AG08396 (cell line): ENCODE measurements around the gene MCTS1.
"Not testable (repeated sequence)": the region's sequence is repeated elsewhere in the genome, so short reads cannot be mapped to it uniquely, and the experiment has no call there.

ENCODE experiments used
- DNase-seq: peaks from one replicate; pipeline ENCODE4 v3.0.0; 2012; ENCODE audit warnings: low spot score, mixed read lengths

MCTS1 gene, protein sequence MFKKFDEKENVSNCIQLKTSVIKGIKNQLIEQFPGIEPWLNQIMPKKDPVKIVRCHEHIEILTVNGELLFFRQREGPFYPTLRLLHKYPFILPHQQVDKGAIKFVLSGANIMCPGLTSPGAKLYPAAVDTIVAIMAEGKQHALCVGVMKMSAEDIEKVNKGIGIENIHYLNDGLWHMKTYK

GRCh38 chrX:120603707-120604360, at the start of gene MCTS1:
Gene MCTS1, plus strand, starts transcription at chrX:120604101. Its CDS starts 136 bp downstream, at chrX:120604237.
- DNase-seq = peak; percentile 72

DNA sequence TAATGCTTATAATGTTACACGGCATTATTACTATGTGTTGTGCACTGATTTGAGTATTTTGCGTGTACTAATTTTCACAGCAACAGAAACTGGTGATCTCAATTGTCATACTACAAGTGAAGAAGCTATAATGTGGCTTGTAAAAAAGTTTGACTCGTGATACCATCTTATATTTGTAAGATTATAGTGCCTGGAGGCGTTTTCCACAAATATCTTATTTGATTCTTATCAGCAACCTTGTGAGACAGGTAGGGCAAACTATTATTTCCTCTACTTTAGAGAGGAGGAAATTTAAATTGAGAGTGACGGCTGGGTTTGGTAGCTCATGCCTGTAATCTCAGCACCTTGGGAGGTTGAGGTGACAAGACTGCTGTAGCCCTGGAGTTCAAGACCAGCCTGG, 47.6 kb upstream of the MCTS1 start:
- no peak for DNase-seq

DNA sequence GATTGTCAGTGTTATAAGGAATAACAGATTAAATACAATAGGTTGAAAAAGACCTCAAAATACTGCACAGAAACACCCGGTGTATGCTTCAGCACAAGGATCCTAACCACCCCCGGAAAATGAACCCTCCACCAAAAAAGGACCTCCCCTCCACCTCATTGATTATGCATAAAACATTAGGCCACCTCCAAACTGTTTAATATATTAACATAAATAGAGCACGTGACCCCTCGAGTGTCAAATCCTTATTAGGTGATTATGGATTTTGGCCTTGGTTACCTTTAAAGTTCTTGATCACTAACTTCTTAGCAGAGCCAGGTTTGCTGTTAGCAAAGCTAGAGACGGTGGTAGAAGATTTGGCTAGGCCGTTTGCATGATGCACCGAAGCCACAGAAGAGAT, 44.1 kb upstream of the MCTS1 start:
- DNase-seq = no peak

GRCh38 chrX:120560405-120560841, 43.5 kb upstream of the MCTS1 start:
- no peak for DNase-seq

DNA sequence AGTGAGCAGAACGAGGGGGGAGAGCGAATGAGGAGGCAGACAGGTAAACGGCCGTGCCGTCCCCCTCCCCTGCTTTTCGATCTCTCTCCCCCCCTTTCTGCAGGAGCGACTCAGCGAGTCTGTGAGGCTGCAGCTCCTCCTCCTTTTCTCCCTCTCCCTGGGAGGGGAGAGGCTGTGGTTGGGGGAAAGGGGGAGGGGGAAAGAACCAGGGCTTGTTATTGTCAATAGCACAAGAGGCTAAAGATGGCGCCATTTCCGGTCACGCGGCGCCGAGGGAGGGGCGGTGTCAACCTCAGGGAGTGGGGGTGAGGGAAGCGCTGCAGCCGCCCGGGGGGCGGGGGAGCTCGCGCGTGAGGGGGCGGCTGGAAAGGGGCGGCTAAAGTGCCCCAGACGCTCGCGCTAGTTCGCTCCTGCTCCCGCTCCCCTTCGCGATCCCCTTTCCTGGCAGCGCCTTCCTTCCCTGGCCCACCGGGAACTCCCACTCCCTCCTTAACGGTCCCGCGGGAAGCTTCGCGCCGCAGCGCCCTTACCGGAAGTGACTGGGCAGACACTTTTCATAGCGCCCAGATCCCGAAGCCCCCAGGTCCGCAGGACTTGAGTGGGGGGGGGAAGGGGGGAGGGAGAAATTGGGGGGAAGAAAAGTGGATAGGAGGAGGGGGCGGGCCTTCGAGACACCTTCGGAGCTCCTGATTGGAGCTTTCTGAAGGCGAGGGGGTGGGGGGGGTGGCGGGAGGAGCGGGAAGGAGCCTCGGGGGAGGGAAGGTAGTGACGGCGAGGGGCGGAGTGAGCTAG, 42.9 kb upstream of the MCTS1 start, which contains the start of gene CUL4B:
Gene CUL4B, minus strand, starts transcription at position 121 of the 792 bp plus-strand sequence. CDS start 324 bp downstream, outside the sequence.
- peak; percentile 78 for DNase-seq

- no peak for DNase-seq
These were observed 42.0 kb upstream of the MCTS1 start for GRCh38 chrX:120561634-120562568.

GRCh38 chrX:120562569-120562926, 41.4 kb upstream of the MCTS1 start:
- no peak for DNase-seq

GRCh38 chrX:120564925-120565324, 39.0 kb upstream of the MCTS1 start:
- DNase-seq = no peak

DNA sequence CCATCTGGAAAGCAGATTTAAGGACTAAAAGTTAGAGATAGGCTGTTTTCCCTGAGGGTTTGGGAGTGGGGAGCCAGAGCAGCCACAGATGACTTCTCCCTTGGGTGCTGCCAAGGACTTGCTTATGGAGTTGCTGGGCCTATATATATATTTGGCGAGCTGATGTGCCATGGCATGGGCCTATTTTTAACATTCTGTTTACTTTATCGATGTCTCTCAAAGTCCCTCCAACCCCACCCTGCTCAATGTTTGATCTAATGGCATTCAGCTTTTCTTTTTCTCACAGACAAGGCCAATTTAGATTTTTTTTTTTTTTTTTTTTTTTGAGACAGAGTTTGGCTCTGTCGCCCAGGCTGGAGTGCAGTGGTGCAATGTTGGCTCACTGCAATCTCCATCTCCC, 37.1 kb upstream of the MCTS1 start:
- no peak for DNase-seq

- no peak for DNase-seq
These were observed 35.9 kb upstream of the MCTS1 start for GRCh38 chrX:120568035-120568434.

DNA sequence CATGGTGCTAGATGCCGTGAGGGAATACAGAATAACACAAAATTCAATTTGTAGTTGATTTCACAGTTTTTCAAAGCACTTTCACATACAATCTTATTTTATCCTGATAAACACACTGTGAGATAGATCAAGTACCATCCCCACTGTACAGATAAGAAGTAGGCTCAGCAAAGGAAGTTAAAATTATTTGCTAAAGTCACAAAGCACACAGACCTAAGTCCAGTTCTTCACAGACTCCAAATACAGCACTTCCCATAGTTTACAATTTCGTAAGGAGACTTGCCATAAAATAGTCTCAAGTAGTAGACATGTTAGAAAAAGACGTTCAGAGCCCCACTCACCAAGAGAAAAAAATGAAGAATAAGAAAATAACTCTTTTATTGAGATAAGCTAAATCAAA, 35.3 kb upstream of the MCTS1 start:
- no peak for DNase-seq

- no peak for DNase-seq
These were observed 33.8 kb upstream of the MCTS1 start for GRCh38 chrX:120570011-120570600.

- DNase-seq = not testable (repeated sequence)
These were observed 30.1 kb upstream of the MCTS1 start for GRCh38 chrX:120573806-120574205.

GRCh38 chrX:120575379-120576114, 28.4 kb upstream of the MCTS1 start:
- no peak for DNase-seq

DNA sequence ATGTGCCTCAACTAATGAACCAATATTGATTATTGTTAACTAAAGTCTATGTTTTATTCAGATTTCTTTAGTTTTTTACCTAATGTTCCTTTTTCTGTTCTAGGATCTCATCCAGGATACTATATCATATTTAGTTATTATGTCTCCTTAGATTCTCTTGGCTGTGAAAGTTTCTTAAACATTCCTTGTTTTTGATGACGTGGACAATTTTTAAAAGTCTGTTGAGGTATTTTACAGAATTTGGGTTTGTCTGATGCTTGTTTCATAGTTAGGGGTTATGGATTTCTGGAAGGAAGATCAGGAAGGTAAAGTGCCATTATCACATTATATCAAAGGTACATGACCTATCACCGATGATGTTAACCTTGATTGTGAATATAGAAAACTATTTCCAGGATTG, 18.2 kb upstream of the MCTS1 start:
- no peak for DNase-seq

DNA sequence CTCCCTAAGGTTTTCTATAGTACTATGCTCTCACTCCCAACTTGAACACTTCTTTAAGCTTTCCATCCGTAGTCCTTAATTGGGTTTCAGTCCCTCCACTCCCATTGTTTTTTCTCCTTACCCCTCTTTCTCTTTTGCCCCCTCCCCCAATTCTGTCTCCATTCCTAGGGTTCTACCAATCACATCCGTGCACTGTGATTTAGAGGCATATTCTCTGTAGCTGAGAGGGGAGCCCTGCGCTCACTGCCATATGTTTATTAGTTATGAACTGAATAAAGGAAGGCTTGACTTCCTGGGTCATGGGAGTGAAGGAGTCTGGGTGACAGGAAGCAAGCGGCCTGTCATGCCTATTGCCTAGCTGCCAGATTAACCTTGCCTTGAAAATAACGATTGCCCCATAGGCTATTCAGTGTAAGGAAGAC, 471 bp downstream of the MCTS1 start:
- DNase-seq = peak; percentile 28

GRCh38 chrX:120612086-120612485, 8.2 kb downstream of the MCTS1 start:
- DNase-seq = no peak

- no peak for DNase-seq
These were observed 10.9 kb downstream of the MCTS1 start for GRCh38 chrX:120614816-120615215.

GRCh38 chrX:120617996-120618630, 14.2 kb downstream of the MCTS1 start:
- no peak for DNase-seq

- DNase-seq = peak; percentile 8
These were observed 21.5 kb downstream of the MCTS1 start for GRCh38 chrX:120625371-120625770.
